ENCODE measurements around the gene NR1H2. TPM values are rescaled to one million over a fixed set of nuclear protein-coding genes. Genes with fewer than 3 reads are reported as not detected.
"Not testable (repeated sequence)": the region's sequence is repeated elsewhere in the genome, so short reads cannot be mapped to it uniquely, and the experiment has no call there.

The NR1H2 gene
- total and polyA plus RNA-seq, 2 experiments from 2014 or later = 32.9 to 70.2 TPM

- H3K4me1 Mint-ChIP-seq = no peaks in the 10 kb centered on the region
- Histone ChIP-seq H3F3A (replicated peaks; ENCODE audit: low read depth) (peaks cover 24% of the 10 kb centered on the region), H3K4me1 (ENCODE audit: insufficient read depth) (peaks cover 35% of the 10 kb centered on the region), H3K36me3 (ENCODE audit: insufficient read depth) (no peaks in the 10 kb centered on the region), H3K4me3 (peak within 1 kb of the TSS; percentile 88), H3K27ac (ENCODE audit: low read depth) (peak within 1 kb of the TSS; percentile 90), H3K4me2 (peak within 1 kb of the TSS; percentile 98), H2AFZ (0 out of 2 replicates have a peak within 1 kb of the TSS, but pooled peaks have one; percentile 75), H3K27me3 (ENCODE audit: insufficient read depth) (peaks cover 25% of the 10 kb centered on the region), H4K20me1 (replicated peaks; ENCODE audit: insufficient read depth) (peaks cover 17% of the 10 kb centered on the region; the same call in 1 of the 2 replicates), H3K79me2 (replicated peaks; ENCODE audit: insufficient read depth) (peaks cover 16% of the 10 kb centered on the region), H3K9me2 (ENCODE audit: insufficient read depth) (no peaks in the 10 kb centered on the region)
- DNase-seq (ENCODE audit: low spot score) (peak; percentile 100), ATAC-seq (peak; percentile 29; the same call in 2 of the 3 replicates)
- peaks cover 55% of the 10 kb centered on the region for H3K36me3 Mint-ChIP-seq (ENCODE audit: low read depth)
- TF ChIP-seq CREB1 (CRISPR knock-in tag; IDR thresholded peaks at IDR 0.05; ENCODE audit: low read depth) = no peak
- TF ChIP-seq, protein P1, sequence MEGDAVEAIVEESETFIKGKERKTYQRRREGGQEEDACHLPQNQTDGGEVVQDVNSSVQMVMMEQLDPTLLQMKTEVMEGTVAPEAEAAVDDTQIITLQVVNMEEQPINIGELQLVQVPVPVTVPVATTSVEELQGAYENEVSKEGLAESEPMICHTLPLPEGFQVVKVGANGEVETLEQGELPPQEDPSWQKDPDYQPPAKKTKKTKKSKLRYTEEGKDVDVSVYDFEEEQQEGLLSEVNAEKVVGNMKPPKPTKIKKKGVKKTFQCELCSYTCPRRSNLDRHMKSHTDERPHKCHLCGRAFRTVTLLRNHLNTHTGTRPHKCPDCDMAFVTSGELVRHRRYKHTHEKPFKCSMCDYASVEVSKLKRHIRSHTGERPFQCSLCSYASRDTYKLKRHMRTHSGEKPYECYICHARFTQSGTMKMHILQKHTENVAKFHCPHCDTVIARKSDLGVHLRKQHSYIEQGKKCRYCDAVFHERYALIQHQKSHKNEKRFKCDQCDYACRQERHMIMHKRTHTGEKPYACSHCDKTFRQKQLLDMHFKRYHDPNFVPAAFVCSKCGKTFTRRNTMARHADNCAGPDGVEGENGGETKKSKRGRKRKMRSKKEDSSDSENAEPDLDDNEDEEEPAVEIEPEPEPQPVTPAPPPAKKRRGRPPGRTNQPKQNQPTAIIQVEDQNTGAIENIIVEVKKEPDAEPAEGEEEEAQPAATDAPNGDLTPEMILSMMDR (conservative IDR thresholded peaks at IDR 0.05; ENCODE audit: low read depth in 2 of 2) = no peak
- TF ChIP-seq JUNB (IDR thresholded peaks at IDR 0.05; ENCODE audit: unreplicated experiment) = no peak
- TF ChIP-seq STAT1 (IDR thresholded peaks at IDR 0.05; ENCODE audit: unreplicated experiment) = peak; percentile 76
- TF ChIP-seq EZH2phosphoT487 (IDR thresholded peaks at IDR 0.05; ENCODE audit: unreplicated experiment) = no peak
- TF ChIP-seq NANOG (IDR thresholded peaks at IDR 0.05; ENCODE audit: borderline replicate concordance) = no peak
- TF ChIP-seq, protein P2, sequence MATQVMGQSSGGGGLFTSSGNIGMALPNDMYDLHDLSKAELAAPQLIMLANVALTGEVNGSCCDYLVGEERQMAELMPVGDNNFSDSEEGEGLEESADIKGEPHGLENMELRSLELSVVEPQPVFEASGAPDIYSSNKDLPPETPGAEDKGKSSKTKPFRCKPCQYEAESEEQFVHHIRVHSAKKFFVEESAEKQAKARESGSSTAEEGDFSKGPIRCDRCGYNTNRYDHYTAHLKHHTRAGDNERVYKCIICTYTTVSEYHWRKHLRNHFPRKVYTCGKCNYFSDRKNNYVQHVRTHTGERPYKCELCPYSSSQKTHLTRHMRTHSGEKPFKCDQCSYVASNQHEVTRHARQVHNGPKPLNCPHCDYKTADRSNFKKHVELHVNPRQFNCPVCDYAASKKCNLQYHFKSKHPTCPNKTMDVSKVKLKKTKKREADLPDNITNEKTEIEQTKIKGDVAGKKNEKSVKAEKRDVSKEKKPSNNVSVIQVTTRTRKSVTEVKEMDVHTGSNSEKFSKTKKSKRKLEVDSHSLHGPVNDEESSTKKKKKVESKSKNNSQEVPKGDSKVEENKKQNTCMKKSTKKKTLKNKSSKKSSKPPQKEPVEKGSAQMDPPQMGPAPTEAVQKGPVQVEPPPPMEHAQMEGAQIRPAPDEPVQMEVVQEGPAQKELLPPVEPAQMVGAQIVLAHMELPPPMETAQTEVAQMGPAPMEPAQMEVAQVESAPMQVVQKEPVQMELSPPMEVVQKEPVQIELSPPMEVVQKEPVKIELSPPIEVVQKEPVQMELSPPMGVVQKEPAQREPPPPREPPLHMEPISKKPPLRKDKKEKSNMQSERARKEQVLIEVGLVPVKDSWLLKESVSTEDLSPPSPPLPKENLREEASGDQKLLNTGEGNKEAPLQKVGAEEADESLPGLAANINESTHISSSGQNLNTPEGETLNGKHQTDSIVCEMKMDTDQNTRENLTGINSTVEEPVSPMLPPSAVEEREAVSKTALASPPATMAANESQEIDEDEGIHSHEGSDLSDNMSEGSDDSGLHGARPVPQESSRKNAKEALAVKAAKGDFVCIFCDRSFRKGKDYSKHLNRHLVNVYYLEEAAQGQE (IDR thresholded peaks at IDR 0.05; ENCODE audit: unreplicated experiment) = no peak
- TF ChIP-seq ZNF114 (CRISPR knock-in tag; IDR thresholded peaks at IDR 0.05) = no peak
- peak; percentile 89 for TF ChIP-seq POLR2AphosphoS5 (IDR thresholded peaks at IDR 0.05; ENCODE audit: low read depth)
- no peak for TF ChIP-seq ZNF331 (CRISPR knock-in tag; IDR thresholded peaks at IDR 0.05; ENCODE audit: low read depth)
- H3K4me3 Mint-ChIP-seq = no peak within 1 kb of the TSS
- H3K9me3 Mint-ChIP-seq = peaks cover 80% of the 10 kb centered on the region
- H3K27me3 Mint-ChIP-seq (ENCODE audit: insufficient read depth, low read depth, poor library complexity) = peaks cover 22% of the 10 kb centered on the region
- no peak within 1 kb of the TSS for H3K27ac Mint-ChIP-seq
Observed at GRCh38 chr19:50329146-50329925, 46.9 kb upstream of the NR1H2 start, which contains the start of gene KCNC3. TSS of gene KCNC3 (minus strand) at chr19:50329377. CDS start at chr19:50329082, 295 bp downstream.

DNA sequence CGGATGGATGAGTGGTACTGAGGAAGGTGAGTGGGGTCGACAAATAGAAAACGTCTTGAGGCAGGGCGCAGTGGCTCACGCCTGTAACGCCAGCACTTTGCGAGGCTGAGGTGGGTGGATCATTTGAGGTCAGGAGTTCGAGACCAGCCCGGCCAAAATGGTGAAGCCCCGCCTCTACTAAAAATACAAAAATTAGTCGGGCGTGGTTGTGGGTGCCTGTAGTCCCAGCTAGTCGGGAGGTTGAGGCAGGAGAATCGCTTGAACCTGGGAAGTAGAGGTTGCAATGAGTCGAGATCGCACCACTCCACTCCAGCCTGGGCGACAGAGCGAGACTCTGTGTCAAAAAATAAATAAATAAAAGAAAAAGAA is 46.3 kb upstream of the NR1H2 start:
- Histone ChIP-seq H3F3A (replicated peaks; ENCODE audit: low read depth) (peaks cover 24% of the 10 kb centered on the region), H3K27me3 (ENCODE audit: insufficient read depth) (peaks cover 25% of the 10 kb centered on the region), H3K4me1 (ENCODE audit: insufficient read depth) (peaks cover 32% of the 10 kb centered on the region), H3K27ac (ENCODE audit: low read depth) (peak overlapping the region; percentile 90), H3K79me2 (replicated peaks; ENCODE audit: insufficient read depth) (peaks cover 16% of the 10 kb centered on the region), H3K4me3 (peak overlapping the region; percentile 88), H3K4me2 (peak overlapping the region; percentile 98), H2AFZ (0 out of 2 replicates have a peak overlapping the region, but pooled peaks have one; percentile 75), H4K20me1 (replicated peaks; ENCODE audit: insufficient read depth) (peaks cover 13% of the 10 kb centered on the region; the same call in 1 of the 2 replicates)
- Mint-ChIP-seq H3K9me3 (peaks cover 80% of the 10 kb centered on the region), H3K36me3 (ENCODE audit: low read depth) (peaks cover 52% of the 10 kb centered on the region), H3K27me3 (ENCODE audit: insufficient read depth, low read depth, poor library complexity) (peaks cover 21% of the 10 kb centered on the region)
- not testable (repeated sequence) for H3K36me3 ChIP-seq (ENCODE audit: insufficient read depth); H3K27ac Mint-ChIP-seq; H3K9me2 ChIP-seq (ENCODE audit: insufficient read depth); DNase-seq (ENCODE audit: low spot score); H3K4me3 Mint-ChIP-seq; H3K4me1 Mint-ChIP-seq; ATAC-seq

All from GM23338 (cell line).